Stimulated activated naive CD4-positive, alpha-beta T cell (primary cell): ENCODE data around the gene FCN1.

Source experiments
- DNase-seq, 6 experiments: peaks; one replicate each; lab custom pipeline; 2025; lab: John Stamatoyannopoulos, UW

The FCN1 gene

GRCh38 chr9:134913713-134914500 is 3.8 kb downstream of the FCN1 start:
- no peak for DNase-seq

GRCh38 chr9:134913041-134913712 is 4.5 kb downstream of the FCN1 start:
- DNase-seq, result no peak

- DNase-seq, result no peak
Observed at GRCh38 chr9:134912126-134912840, 5.4 kb downstream of the FCN1 start.

GRCh38 chr9:134909511-134910481 is 7.9 kb downstream of the FCN1 start:
- DNase-seq, result no peak

- no peak for DNase-seq
Observed at GRCh38 chr9:134908524-134909309, 9.0 kb downstream of the FCN1 start.

GRCh38 chr9:134902936-134903335 is 14.8 kb downstream of the FCN1 start:
- DNase-seq, result no peak

GRCh38 chr9:134899818-134900217 is 17.9 kb downstream of the FCN1 start:
- no peak for DNase-seq

GRCh38 chr9:134899168-134899567 is 18.5 kb downstream of the FCN1 start:
- no peak for DNase-seq

- DNase-seq, result no peak
Observed at GRCh38 chr9:134898319-134898718, 19.4 kb downstream of the FCN1 start.

- DNase-seq, result no peak
Observed at GRCh38 chr9:134897584-134898170, 20.0 kb downstream of the FCN1 start.

- DNase-seq, result no peak
Observed at GRCh38 chr9:134896834-134897583, 20.7 kb downstream of the FCN1 start.

- no peak for DNase-seq
Observed at GRCh38 chr9:134895908-134896833, 21.5 kb downstream of the FCN1 start.

- no peak for DNase-seq
Observed at GRCh38 chr9:134895567-134895907, 22.2 kb downstream of the FCN1 start.

GRCh38 chr9:134895097-134895496 is 22.6 kb downstream of the FCN1 start:
- no peak for DNase-seq

- DNase-seq, result no peak
Observed at GRCh38 chr9:134894136-134894860, 23.4 kb downstream of the FCN1 start.

GRCh38 chr9:134892820-134893420 is 24.8 kb downstream of the FCN1 start:
- DNase-seq, result no peak

GRCh38 chr9:134892221-134892620 is 25.5 kb downstream of the FCN1 start:
- DNase-seq, result no peak

GRCh38 chr9:134891713-134892112 is 26.0 kb downstream of the FCN1 start:
- no peak for DNase-seq
